SU-DHL-6 (cell line): Measurements from ENCODE around the gene RASGRF2.

Source experiments
- CTCF ChIP-seq: fragments of 200-600 bp; sonication (generic); IDR thresholded peaks from one replicate; pipeline ENCODE4 v1.5.1; 2017; ENCODE audit warnings: antibody characterized with exemption, mild to moderate bottlenecking, low read length, moderate library complexity; ENCODE audit not compliant: insufficient read depth, poor library complexity, severe bottlenecking
- EZH2phosphoT487 ChIP-seq: fragments of 200-600 bp; sonication (generic), shearing (Covaris generic); conservative IDR thresholded peaks from 2 replicates; pipeline ENCODE4 v1.6.1; 2018; ENCODE audit warnings: mild to moderate bottlenecking, antibody characterized with exemption, low read length, moderate library complexity, mixed read lengths

- TF ChIP-seq CTCF (no peak), EZH2phosphoT487 (no peak)
Observed at GRCh38 chr5:81213070-81213469, 252.9 kb downstream of the RASGRF2 start.
